IMR-90 (cell line): ENCODE data around the gene PLXDC2. TPM values are rescaled to one million over a fixed set of nuclear protein-coding genes. Genes with fewer than 3 reads are reported as not detected.

Experiments used
- ATAC-seq: fragments of 200-7000 bp; cut with Tn5 transposase; 2 replicates; pipeline ENCODE4 v1.9.1; 2020; ENCODE audit warnings: low read depth, mild to moderate bottlenecking, moderate library complexity
- BruUV-seq: library from RNA; stranded (reverse); fragments of 400-500 nt; replicated peaks from 2 replicates; lab custom pipeline; 2021; lab: Mats Ljungman, UMichigan
- CTCF ChIA-PET: fragments of 300-600 bp; formaldehyde crosslinking; extraction: SDS; loops from one replicate; lab custom pipeline; 2021; ENCODE audit warnings: antibody characterized with exemption; lab: Yijun Ruan, JAX
- POLR2A ChIA-PET: fragments of 300-600 bp; sonication (Branson Sonifier 250); formaldehyde crosslinking; loops from one replicate; lab custom pipeline; 2022; ENCODE audit warnings: antibody characterized with exemption; ENCODE audit not compliant: unreplicated experiment; lab: Charles Lee
- DNase-seq: peaks from one replicate; pipeline ENCODE4 v3.0.0; 2013
- H2AFZ ChIP-seq: replicated peaks from 2 replicates; pipeline ENCODE3; 2013; ENCODE audit warnings: low read length, mild to moderate bottlenecking; ENCODE audit not compliant: poor library complexity
- H2AK5ac ChIP-seq: 2 replicates; pipeline ENCODE4 v1.6.1; 2013; ENCODE audit warnings: low read depth, low read length, inconsistent platforms
- H2AK9ac ChIP-seq: replicated peaks from 2 replicates; pipeline ENCODE3; 2013; ENCODE audit warnings: mild to moderate bottlenecking, low read depth, low read length, moderate library complexity; ENCODE audit not compliant: poor library complexity
- H2BK120ac ChIP-seq: 2 replicates; pipeline ENCODE4 v1.6.1; 2013; ENCODE audit warnings: low read depth, low read length, inconsistent platforms
- H2BK15ac ChIP-seq: 3 replicates; pipeline ENCODE4 v1.6.1; 2013; ENCODE audit warnings: low read depth, low read length, inconsistent platforms
- H2BK20ac ChIP-seq: 2 replicates; pipeline ENCODE4 v1.6.1; 2013; ENCODE audit warnings: low read depth, mild to moderate bottlenecking, inconsistent platforms, low read length, moderate library complexity
- H2BK5ac ChIP-seq: 2 replicates; pipeline ENCODE4 v1.6.1; 2013; ENCODE audit warnings: mild to moderate bottlenecking, low read depth, low read length, inconsistent platforms; ENCODE audit not compliant: poor library complexity, severe bottlenecking
- H3K14ac ChIP-seq: replicated peaks from 2 replicates; pipeline ENCODE4 v1.6.1; 2013; ENCODE audit warnings: low read depth, low read length, inconsistent platforms
- H3K18ac ChIP-seq: 2 replicates; pipeline ENCODE4 v1.6.1; 2013; ENCODE audit warnings: low read depth, low read length, control low read depth
- H3K23ac ChIP-seq: 2 replicates; pipeline ENCODE4 v1.6.1; 2013; ENCODE audit warnings: low read depth, low read length, inconsistent platforms
- H3K27ac ChIP-seq: 2 replicates; pipeline ENCODE4 v1.5.1; 2013; ENCODE audit warnings: mild to moderate bottlenecking, control low read depth, low read length; ENCODE audit not compliant: insufficient read depth
- H3K27me3 ChIP-seq: 2 replicates; pipeline ENCODE4 v1.6.1; 2013; ENCODE audit warnings: low read length; ENCODE audit not compliant: control insufficient read depth, insufficient read depth
- H3K36me3 ChIP-seq: 2 replicates; pipeline ENCODE4 v1.6.1; 2013; ENCODE audit warnings: low read length, mixed read lengths; ENCODE audit not compliant: control insufficient read depth, insufficient read depth
- H3K4ac ChIP-seq: 2 replicates; pipeline ENCODE4 v1.6.1; 2013; ENCODE audit warnings: low read depth, low read length, inconsistent platforms
- H3K4me1 ChIP-seq: 2 replicates; pipeline ENCODE4 v1.6.1; 2013; ENCODE audit warnings: low read length, mixed read lengths; ENCODE audit not compliant: control insufficient read depth, insufficient read depth
- H3K4me2 ChIP-seq: 2 replicates; pipeline ENCODE4 v1.6.1; 2013; ENCODE audit warnings: low read depth, mild to moderate bottlenecking, control low read depth, low read length, moderate library complexity
- H3K4me3 ChIP-seq: 2 replicates; pipeline ENCODE4 v1.5.1; 2013; ENCODE audit warnings: low read depth, mild to moderate bottlenecking, control low read depth, low read length, moderate library complexity; ENCODE audit not compliant: insufficient read depth
- H3K56ac ChIP-seq: 2 replicates; pipeline ENCODE4 v1.6.1; 2013; ENCODE audit warnings: low read length, inconsistent platforms; ENCODE audit not compliant: insufficient read depth; ENCODE audit errors: extremely low read depth
- H3K79me1 ChIP-seq, 2 experiments: 2 replicates each; pipeline ENCODE4 v1.6.1; 2013; ENCODE audit warnings: low read length in 2 of 2, inconsistent platforms in 1 of 2, low read depth in 1 of 2
- H3K9ac ChIP-seq: 2 replicates; pipeline ENCODE4 v1.6.1; 2013; ENCODE audit warnings: low read depth, low read length, control low read depth
- H3K9me1 ChIP-seq: 2 replicates; pipeline ENCODE4 v1.6.1; 2013; ENCODE audit warnings: low read length, inconsistent platforms; ENCODE audit not compliant: insufficient read depth
- H3K9me3 ChIP-seq: 2 replicates; pipeline ENCODE4 v1.6.1; 2013; ENCODE audit warnings: low read length; ENCODE audit not compliant: control insufficient read depth, insufficient read depth
- H4K20me1 ChIP-seq: 2 replicates; pipeline ENCODE4 v1.6.1; 2013; ENCODE audit warnings: low read length, inconsistent platforms; ENCODE audit not compliant: insufficient read depth
- H4K5ac ChIP-seq: 2 replicates; pipeline ENCODE4 v1.6.1; 2013; ENCODE audit warnings: mild to moderate bottlenecking, low read depth, low read length, control low read depth
- H4K8ac ChIP-seq, 2 experiments: 2 replicates each; pipeline ENCODE4 v1.6.1; 2013; ENCODE audit warnings: low read depth in 2 of 2, low read length in 2 of 2, control low read depth in 1 of 2, inconsistent platforms in 1 of 2
- H4K91ac ChIP-seq: 2 replicates; pipeline ENCODE4 v1.6.1; 2013; ENCODE audit warnings: low read depth, low read length, inconsistent platforms; ENCODE audit not compliant: insufficient read depth
- BHLHE40 ChIP-seq: fragments of 150-350 bp; IDR thresholded peaks from 2 replicates; pipeline ENCODE4 v1.6.1; 2016; ENCODE audit warnings: mild to moderate bottlenecking, low read depth, low read length
- CHD1 ChIP-seq: IDR thresholded peaks from 2 replicates; pipeline ENCODE4 v1.6.1; 2012; ENCODE audit warnings: low read depth, low read length, improper control_type of control experiment
- ELK1 ChIP-seq: fragments of 150-350 bp; IDR thresholded peaks from 2 replicates; pipeline ENCODE4 v1.6.1; 2016; ENCODE audit warnings: low read depth, mild to moderate bottlenecking, low read length, moderate library complexity, borderline replicate concordance
- MAFK ChIP-seq: IDR thresholded peaks from 2 replicates; pipeline ENCODE4 v1.6.1; 2012; ENCODE audit warnings: low read depth, low read length, improper control_type of control experiment
- MAZ ChIP-seq: IDR thresholded peaks from 2 replicates; pipeline ENCODE4 v1.6.1; 2012; ENCODE audit warnings: low read depth, mild to moderate bottlenecking, low read length, improper control_type of control experiment, moderate library complexity, borderline replicate concordance
- NFE2L2 ChIP-seq: fragments of 150-350 bp; IDR thresholded peaks from 2 replicates; pipeline ENCODE4 v1.6.1; 2016; ENCODE audit warnings: low read depth, mild to moderate bottlenecking, low read length
- POLR2A ChIP-seq: IDR thresholded peaks from 2 replicates; pipeline ENCODE4 v1.6.1; 2012; ENCODE audit warnings: mild to moderate bottlenecking, low read depth, low read length
- RFX5 ChIP-seq: IDR thresholded peaks from 2 replicates; pipeline ENCODE4 v1.8.0; 2012; ENCODE audit warnings: low read depth, mild to moderate bottlenecking, low read length, moderate library complexity
- SMC3 ChIP-seq: fragments of 150-350 bp; IDR thresholded peaks from 2 replicates; pipeline ENCODE4 v1.6.1; 2016; ENCODE audit warnings: low read depth, mild to moderate bottlenecking, antibody characterized with exemption, low read length, moderate library complexity
- WGBS, 2 experiments: methylation state at CpG; one replicate each; pipeline versions ENCODE4 v1.1.5 to v1.1.7; 2013; ENCODE audit warnings: missing lambda C conversion rate in 2 of 2; ENCODE audit not compliant: insufficient read length in 1 of 2; ENCODE audit errors: extremely low coverage in 2 of 2; 5-methylcytosine and 5-hydroxymethylcytosine counted together
- dilution Hi-C: fragments of 300-500 bp; cut with HindIII; formaldehyde crosslinking; loops from one replicate; pipeline ENCODE4 v1.14.3; 2018; ENCODE audit warnings: low sequenced_read_pairs; ENCODE audit not compliant: unreplicated experiment
- in situ Hi-C: fragments of 300-500 bp; cut with MboI; formaldehyde crosslinking; loops from 3 replicates; pipeline ENCODE4 v1.14.3; 2019; ENCODE audit warnings: low sequenced_read_pairs, inconsistent platforms, mixed read lengths
- intact Hi-C: fragments of 100-400 bp; cut with micrococcal nuclease; formaldehyde crosslinking; loops from 2 replicates; pipeline ENCODE4 v1.10.0; 2022
- polyA plus RNA-seq, 3 experiments: library from polyadenylated mRNA; depleted of rRNA; stranded (reverse); fragments of >200 nt; gene quantifications; 2 replicates each; pipeline ENCODE4 v1.2.3, GENCODE V29; 2012; ENCODE audit warnings: low replicate concordance in 1 of 3
- total RNA-seq: library from RNA; depleted of rRNA; stranded (reverse); fragments of >200 nt; gene quantifications from 2 replicates; pipeline ENCODE4 v1.2.3, GENCODE V29; 2012

Gene PLXDC2
- total and polyA plus RNA-seq, 2 of the 4 experiments (the other 2 are of a cell fraction) = 3.2 to 6.1 TPM

GRCh38 chr10:20075713-20076112 is 259.5 kb downstream of the PLXDC2 start:
- H3K4me1 ChIP-seq = no peaks in the 10 kb centered on the region
- dilution Hi-C loops = no loop called here
- no peak overlapping the region for H4K8ac ChIP-seq
- H2AK5ac ChIP-seq = no peak overlapping the region
- H3K27ac ChIP-seq = no peak overlapping the region
- H3K9me1 ChIP-seq = no peaks in the 10 kb centered on the region
- in situ Hi-C loops = no loop called here
- no peak overlapping the region for H4K91ac ChIP-seq
- 0 out of 2 replicates have a peak, but pooled peaks cover under 1% of the 10 kb centered on the region for H3K36me3 ChIP-seq
- H4K20me1 ChIP-seq = no peaks in the 10 kb centered on the region
- H2BK5ac ChIP-seq = no peak overlapping the region
- H3K79me1 ChIP-seq = no peaks in the 10 kb centered on the region
- H3K14ac ChIP-seq = no peak overlapping the region
- no peak overlapping the region for H2BK120ac ChIP-seq
- no peak for TF ChIP-seq ELK1
- no peak for TF ChIP-seq MAFK
- no peak for TF ChIP-seq POLR2A
- TF ChIP-seq SMC3 = no peak
- no peak for TF ChIP-seq RFX5
- TF ChIP-seq MAZ = no peak
- no peak for TF ChIP-seq CHD1
- TF ChIP-seq NFE2L2 = no peak
- TF ChIP-seq BHLHE40 = no peak
- intact Hi-C loops = loop anchor here (5.0 kb wide), 1 partner anchor 53 kb away; no protein-coding TSS in a partner anchor
- no peak overlapping the region for H2BK15ac ChIP-seq
- no CpG with 5 or more reads among the region's 1 CpG for WGBS, 2 experiments
- H4K5ac ChIP-seq = no peak overlapping the region
- H3K23ac ChIP-seq = no peak overlapping the region
- no peak overlapping the region for H2AFZ ChIP-seq
- ChIA-PET CTCF (no interaction called here), POLR2A (no interaction called here)
- ATAC-seq (no peak), DNase-seq (no peak)
- H3K4ac ChIP-seq = no peak overlapping the region
- H3K4me2 ChIP-seq = no peak overlapping the region
- H3K27me3 ChIP-seq = no peaks in the 10 kb centered on the region
- BruUV-seq = no TSS peak
- H3K18ac ChIP-seq = no peak overlapping the region
- no peak overlapping the region for H3K56ac ChIP-seq
- H3K9ac ChIP-seq = no peak overlapping the region
- H3K9me3 ChIP-seq = no peaks in the 10 kb centered on the region
- H2AK9ac ChIP-seq = no peak overlapping the region
- H3K4me3 ChIP-seq = no peak overlapping the region
- no peak overlapping the region for H2BK20ac ChIP-seq
